Right cardiac atrium (tissue), 5 donors: ENCODE results near the gene CAMTA1. TPM values are rescaled to one million over a fixed set of nuclear protein-coding genes. Genes with fewer than 3 reads are reported as not detected.
"Not testable (repeated sequence)": the region's sequence is repeated elsewhere in the genome, so short reads cannot be mapped to it uniquely, and the experiment has no call there.

ENCODE experiments used
- ATAC-seq, 2 donors: fragments of 200-7000 bp; cut with Tn5 transposase; one replicate each; pipeline versions ENCODE4 v1.8.0 to v1.9.1; 2020; ENCODE audit warnings: moderate library complexity in 2 of 2, mild to moderate bottlenecking in 1 of 2
- DNase-seq, 3 donors: peaks; one replicate each; pipeline ENCODE4 v3.0.0-alpha.2; 2020
- H3K27ac ChIP-seq: one replicate; pipeline ENCODE4 v1.5.1; 2013; ENCODE audit warnings: mild to moderate bottlenecking, low read length, control low read depth, moderate library complexity
- H3K27me3 ChIP-seq: one replicate; pipeline ENCODE4 v1.6.1; 2013; ENCODE audit not compliant: control insufficient read depth, insufficient read depth
- H3K4me1 ChIP-seq: one replicate; pipeline ENCODE4 v1.6.1; 2013; ENCODE audit warnings: low read length; ENCODE audit not compliant: control insufficient read depth, insufficient read depth
- H3K4me3 ChIP-seq: one replicate; pipeline ENCODE4 v1.5.1; 2013; ENCODE audit warnings: low read length, control low read depth
- H3K9me3 ChIP-seq: one replicate; pipeline ENCODE4 v1.6.1; 2013; ENCODE audit warnings: low read length; ENCODE audit not compliant: control insufficient read depth
- WGBS: extraction: QIAGEN DNeasy Blood & Tissue Kit; methylation state at CpG from one replicate; pipeline ENCODE4 v1.1.7; 2013; 5-methylcytosine and 5-hydroxymethylcytosine counted together
- intact Hi-C, 4 donors: fragments of 100-400 bp; cut with DNase I; formaldehyde crosslinking; loops; one replicate each; pipeline versions ENCODE4 v1.11.0 to v1.14.0; 2022 to 2023
- polyA plus RNA-seq: library from polyadenylated mRNA; stranded (reverse); fragments of 200-250 nt; gene quantifications from one replicate; pipeline ENCODE4 v1.2.3, GENCODE V29; 2013
- total RNA-seq, 4 donors: library from RNA; stranded (reverse); fragmentation: NEBNext Ultra II Directional; extraction: Animal tissue kit (Norgen Biotek cat#: 25700); gene quantifications; one replicate each; pipeline ENCODE4 v1.2.1, GENCODE V29; 2021
- donor health status: healthy with polysubstance abuse.
- donor health status: DM: no; HTN: yes; CAD: no.
- donor health status: DM: no; HTN: no; CAD: no.
- donor health status: DM: no; HTN: yes; CAD: no; lungs with severe emphysema.
- donor health status: DM: yes; HTN: yes; CAD: no.

The CAMTA1 gene
- total and polyA plus RNA-seq, 5 donors = 155 to 334 (median 164) TPM

DNA sequence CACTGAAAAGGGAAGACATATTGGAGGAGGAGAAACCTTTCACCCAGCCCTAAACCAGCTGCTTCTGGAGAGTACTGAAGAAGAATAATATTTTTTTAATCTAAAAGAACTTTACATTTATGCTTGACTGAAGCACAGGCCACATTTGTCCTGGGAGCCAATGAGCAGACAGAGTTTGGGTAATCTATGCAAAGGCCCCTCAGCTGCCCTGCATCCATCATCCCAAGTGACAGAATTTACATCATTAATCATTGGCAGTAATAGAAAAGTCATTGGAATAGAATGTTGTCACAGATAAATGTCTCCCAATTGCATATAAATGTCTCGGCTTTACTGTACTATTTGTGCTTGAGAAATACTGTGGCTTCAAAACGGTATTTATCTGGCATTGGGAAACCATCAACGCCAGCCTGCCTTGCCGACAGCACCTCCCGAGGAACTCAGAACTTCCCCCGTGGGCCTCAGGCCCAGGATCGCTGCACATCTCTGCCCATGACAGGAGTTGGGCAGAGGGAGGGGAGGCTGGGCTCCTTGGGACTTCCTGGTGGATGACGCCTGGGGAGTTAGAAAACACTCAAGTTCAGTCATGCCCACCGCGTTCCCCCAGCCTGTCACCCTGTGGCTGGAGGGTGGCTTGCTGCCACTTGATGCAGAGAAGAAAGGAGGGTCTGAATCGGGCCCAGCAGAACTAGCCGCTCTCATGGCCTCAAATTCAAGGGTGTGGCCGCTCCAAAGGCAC lies 133.1 kb downstream of the CAMTA1 start:
- Histone ChIP-seq H3K9me3 (no peaks in the 10 kb centered on the region), H3K4me3 (no peak overlapping the region), H3K4me1 (no peaks in the 10 kb centered on the region), H3K27me3 (no peaks in the 10 kb centered on the region), H3K27ac (no peak overlapping the region)
- DNase-seq = peak in 1 of 3 donors; percentile 22
- 53% methylated on average over 13 of the region's 13 CpGs for WGBS
- intact Hi-C loops = no loop called here
- no peak for ATAC-seq

DNA sequence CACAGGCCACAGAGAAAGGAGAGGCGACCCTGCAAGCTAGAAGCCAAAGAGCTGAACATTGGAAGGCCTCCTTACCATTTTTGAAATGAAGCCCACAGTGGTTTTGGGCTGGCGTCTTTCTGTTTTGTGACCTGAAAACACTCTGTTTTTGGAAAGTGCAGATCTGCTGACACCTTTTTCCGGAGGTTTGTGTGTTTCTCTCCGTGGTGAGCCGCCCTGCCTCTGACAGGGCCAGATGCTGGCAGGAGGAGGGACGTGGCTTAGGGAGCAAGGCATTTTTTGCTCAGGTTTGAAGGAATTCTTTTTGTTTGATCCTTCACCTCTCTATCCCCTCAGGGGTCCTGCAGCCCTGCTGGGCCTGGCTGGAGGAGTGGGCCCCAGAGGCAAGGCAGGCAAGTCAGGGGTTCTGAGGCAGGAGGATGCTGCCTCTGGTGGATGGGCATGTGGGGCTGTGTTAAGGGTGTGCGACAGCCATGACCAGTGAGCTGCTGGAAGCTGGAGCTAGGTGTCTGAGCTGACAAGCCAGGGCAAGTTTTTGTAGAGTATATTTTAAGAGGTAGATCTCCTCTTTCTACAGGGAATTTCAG lies 133.8 kb downstream of the CAMTA1 start:
- Histone ChIP-seq H3K27me3 (no peaks in the 10 kb centered on the region), H3K4me1 (no peaks in the 10 kb centered on the region), H3K9me3 (no peaks in the 10 kb centered on the region), H3K27ac (no peak overlapping the region), H3K4me3 (no peak overlapping the region)
- WGBS = 87% methylated on average over 7 of the region's 7 CpGs
- intact Hi-C loops = no loop called here
- DNase-seq (peak in 1 of 3 donors; percentile 23), ATAC-seq (no peak)

DNA sequence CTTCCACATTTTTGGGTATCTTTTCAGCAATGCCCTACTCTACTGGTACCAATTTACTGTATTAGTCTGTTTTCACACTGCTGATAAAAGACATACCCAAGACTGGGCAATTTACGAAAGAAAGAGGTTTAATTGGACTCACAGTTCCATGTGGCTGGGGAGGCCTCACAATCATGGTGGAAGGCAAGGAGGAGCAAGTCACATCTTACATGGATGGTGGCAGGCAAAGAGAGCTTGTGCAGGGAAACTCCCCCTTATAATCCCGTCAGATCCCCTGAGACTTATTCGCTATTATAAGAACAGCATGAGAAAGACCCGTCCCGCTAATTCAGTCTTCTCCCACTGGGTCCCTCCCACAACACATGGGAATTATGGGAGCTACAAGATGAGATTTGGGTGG lies 136.3 kb downstream of the CAMTA1 start:
- DNase-seq, H3K9me3 ChIP-seq, H3K27ac ChIP-seq, H3K4me3 ChIP-seq, intact Hi-C loops, ATAC-seq, H3K4me1 ChIP-seq, H3K27me3 ChIP-seq: not testable (repeated sequence)
- 97% methylated on average over 5 of the region's 5 CpGs for WGBS

DNA sequence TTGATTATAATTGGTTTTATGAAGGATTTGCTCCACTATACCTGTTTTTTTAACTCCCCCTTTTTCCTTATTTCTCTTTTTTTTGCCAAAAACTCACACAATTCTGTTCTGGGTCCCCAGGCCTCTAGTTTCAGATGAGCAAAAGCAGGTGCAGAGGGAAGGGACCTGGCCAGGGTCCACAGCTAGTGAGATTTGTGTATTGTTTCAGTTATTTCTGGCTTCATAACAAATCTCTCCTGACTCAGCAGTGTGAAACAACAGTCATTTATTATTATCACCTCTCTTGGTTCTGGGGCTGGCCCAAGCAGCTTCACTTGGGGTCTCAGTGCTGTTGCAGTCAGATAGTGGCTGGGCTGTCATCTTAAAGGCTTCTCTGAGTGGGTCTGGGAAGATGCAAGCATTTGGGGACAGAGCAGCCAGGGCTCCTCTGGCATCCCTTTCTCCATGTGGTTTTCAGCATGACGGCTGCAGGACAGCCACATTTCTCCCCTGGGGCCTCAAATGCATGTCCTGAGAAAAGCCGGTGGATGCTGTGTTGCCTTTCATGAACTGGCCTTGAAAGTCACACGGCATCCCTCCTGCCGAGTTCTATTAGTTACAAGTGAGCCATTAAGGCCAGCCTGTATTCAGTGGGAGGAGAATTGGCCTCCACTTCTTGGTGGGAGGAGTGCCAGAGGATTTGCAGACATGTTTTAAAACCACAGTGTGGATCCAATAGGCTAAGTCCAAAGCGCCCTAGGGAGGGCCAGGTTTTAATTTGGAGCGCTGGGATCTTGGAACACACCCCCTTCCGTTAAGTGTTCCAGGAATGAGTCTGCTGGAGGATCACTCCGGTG lies 137.1 kb downstream of the CAMTA1 start:
- Histone ChIP-seq H3K4me1 (peaks cover 5% of the 10 kb centered on the region), H3K27ac (no peak overlapping the region), H3K27me3 (no peaks in the 10 kb centered on the region), H3K4me3 (no peak overlapping the region), H3K9me3 (no peaks in the 10 kb centered on the region)
- ATAC-seq = peak; percentile 81 to 94
- 15% methylated on average over 8 of the region's 8 CpGs for WGBS
- intact Hi-C loops = no loop called here
- DNase-seq = peak; percentile 73 to 82 (median 76)

DNA sequence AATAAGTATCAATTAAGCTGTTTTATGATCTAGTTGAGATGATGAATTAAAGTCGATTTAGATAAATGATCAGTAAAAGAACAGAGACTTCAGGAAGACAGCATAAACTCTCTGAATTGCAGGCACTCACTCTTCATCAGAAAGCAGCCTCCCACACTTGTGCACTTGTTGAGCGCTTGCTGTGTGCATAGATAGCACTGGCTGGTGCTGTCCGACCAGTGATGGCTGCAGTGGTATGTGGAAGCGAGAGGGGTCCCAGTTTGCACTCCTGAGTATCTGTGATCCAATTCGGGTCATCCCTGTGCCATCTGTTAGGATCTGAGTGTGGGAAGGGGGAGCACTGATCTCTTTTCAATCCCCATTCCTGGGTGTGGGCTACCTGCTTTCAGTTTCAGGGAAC lies 137.8 kb downstream of the CAMTA1 start:
- no peak overlapping the region for H3K4me3 ChIP-seq
- no peaks in the 10 kb centered on the region for H3K27me3 ChIP-seq
- DNase-seq = peak in 1 of 3 donors; percentile 25
- no peaks in the 10 kb centered on the region for H3K9me3 ChIP-seq
- no peak overlapping the region for H3K27ac ChIP-seq
- intact Hi-C loops = no loop called here
- peaks cover 5% of the 10 kb centered on the region for H3K4me1 ChIP-seq
- WGBS = 87% methylated on average over 5 of the region's 5 CpGs
- no peak for ATAC-seq

DNA sequence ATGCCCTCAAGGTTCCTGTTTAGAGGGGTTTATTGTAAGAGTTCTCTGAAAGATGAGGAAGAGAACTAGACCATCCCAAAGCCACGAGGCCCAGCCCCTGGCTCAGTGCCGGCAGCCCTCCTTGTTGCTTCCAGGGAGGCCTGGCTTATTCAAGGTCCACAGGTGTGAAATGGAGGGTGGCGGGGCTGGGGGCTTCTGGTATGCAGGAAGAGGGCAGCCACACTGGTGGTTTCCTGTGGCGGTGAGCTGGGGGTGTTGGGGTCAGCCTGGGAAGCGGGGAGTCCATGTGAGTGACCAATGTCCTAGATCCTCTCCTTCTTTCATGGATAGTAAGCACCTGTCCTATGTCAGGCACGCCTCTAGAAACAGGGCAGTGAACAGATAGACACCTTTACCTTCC lies 138.2 kb downstream of the CAMTA1 start:
- Histone ChIP-seq H3K27me3 (no peaks in the 10 kb centered on the region), H3K9me3 (no peaks in the 10 kb centered on the region), H3K27ac (no peak overlapping the region), H3K4me3 (no peak overlapping the region), H3K4me1 (peaks cover 5% of the 10 kb centered on the region)
- WGBS = 89% methylated on average over 6 of the region's 6 CpGs
- intact Hi-C loops = no loop called here
- ATAC-seq (no peak), DNase-seq (no peak)

DNA sequence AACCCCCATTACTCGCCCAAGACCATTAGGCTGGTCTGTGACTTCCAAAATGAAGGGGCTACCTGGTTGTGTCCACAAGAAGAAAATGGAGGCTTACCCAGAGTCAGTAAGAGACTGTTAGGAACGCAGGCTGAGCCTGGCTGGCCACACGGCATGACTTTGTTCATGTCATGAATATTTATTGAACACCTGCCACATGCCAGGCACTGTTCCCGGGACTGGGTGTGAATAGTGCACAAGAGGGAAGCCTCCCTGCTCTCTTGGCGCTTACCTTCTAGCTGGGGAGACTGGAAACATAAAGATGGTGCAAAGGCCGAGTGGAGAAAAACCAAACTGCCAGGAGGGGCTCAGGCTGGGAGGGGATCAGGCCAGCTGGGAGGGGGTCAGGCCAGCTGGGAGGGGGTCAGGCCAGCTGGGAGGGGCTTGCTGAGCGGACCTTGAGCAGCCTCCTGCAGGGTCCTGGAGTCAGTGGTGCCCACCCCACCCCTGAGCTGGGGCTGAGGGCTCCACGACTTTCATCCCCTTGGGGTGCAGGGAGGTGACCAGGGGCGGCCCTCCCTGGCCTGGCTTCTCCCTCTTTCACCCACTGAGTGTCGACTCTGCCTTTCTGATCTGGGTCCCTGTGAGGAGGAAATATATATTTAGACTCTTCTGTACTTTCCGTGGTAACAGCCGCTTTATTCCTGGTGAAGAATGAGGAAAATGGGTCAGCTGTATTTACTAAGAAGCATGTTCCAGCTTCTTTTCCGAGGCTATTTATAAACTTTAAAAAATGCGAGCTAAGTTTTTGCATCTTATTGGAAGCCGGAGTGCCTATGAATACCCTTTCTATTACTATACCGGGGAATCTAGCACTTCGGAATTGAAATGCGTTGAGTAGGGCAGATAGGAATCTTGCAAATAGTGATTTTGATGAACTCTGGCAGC lies 139.0 kb downstream of the CAMTA1 start:
- DNase-seq (peak in 1 of 3 donors; percentile 52), ATAC-seq (peak in 1 of 2 donors; percentile 24)
- WGBS = 45% methylated on average over 18 of the region's 18 CpGs
- intact Hi-C loops = no loop called here
- Histone ChIP-seq H3K9me3 (no peaks in the 10 kb centered on the region), H3K4me3 (no peak overlapping the region), H3K4me1 (peaks cover 5% of the 10 kb centered on the region), H3K27me3 (no peaks in the 10 kb centered on the region), H3K27ac (no peak overlapping the region)

DNA sequence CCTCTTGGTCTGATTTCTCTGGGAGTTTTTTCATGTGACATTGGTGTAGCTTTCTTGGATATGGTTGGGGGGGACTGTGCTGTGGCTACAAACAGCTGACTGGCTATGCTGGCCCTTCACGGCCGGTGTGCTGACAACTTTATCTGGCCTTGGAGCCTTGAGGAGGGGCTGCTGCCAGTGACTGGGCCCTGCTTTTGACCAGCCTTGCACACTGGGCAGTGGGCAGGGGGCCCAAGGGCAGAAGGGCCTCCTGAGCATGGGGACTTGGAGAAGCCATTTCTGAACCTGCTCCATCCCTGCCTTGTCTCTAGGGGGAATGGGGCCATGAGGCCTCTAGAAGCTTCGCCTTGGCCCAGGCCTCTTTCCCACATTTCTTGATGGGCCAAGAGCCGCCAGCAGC lies 139.6 kb downstream of the CAMTA1 start:
- Histone ChIP-seq H3K9me3 (no peaks in the 10 kb centered on the region), H3K27ac (no peak overlapping the region), H3K27me3 (no peaks in the 10 kb centered on the region), H3K4me1 (peaks cover 5% of the 10 kb centered on the region), H3K4me3 (no peak overlapping the region)
- WGBS = 55% methylated on average over 4 of the region's 4 CpGs
- DNase-seq = peak in 2 of 3 donors; percentile 76 to 83
- ATAC-seq = peak; percentile 22 to 69
- intact Hi-C loops = no loop called here

DNA sequence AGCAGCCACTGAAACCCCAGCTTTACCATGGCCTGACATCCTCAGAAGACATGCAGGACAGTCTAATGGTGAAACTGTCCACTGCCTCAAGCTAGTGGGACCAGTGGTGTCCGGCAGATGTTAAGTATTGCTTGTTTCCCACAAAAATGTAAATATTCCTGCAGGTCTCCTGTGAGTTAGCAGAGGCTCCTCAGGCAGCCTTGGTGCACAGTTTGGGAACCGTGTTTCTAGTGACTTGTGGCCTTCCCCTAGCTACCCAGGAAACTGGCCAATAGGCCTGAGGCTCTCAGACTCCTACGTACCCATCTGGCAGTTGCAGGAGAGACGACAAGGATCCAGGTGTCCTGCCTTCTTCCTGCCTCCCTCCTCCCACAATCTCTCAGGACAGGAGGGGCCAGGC lies 142.4 kb downstream of the CAMTA1 start:
- no peak for ATAC-seq
- H3K27ac ChIP-seq = no peak overlapping the region
- intact Hi-C loops = no loop called here
- DNase-seq = no peak
- H3K4me3 ChIP-seq = no peak overlapping the region
- H3K9me3 ChIP-seq = no peaks in the 10 kb centered on the region
- no peaks in the 10 kb centered on the region for H3K27me3 ChIP-seq
- H3K4me1 ChIP-seq = peaks cover 5% of the 10 kb centered on the region
- 70% methylated on average over 4 of the region's 4 CpGs for WGBS

DNA sequence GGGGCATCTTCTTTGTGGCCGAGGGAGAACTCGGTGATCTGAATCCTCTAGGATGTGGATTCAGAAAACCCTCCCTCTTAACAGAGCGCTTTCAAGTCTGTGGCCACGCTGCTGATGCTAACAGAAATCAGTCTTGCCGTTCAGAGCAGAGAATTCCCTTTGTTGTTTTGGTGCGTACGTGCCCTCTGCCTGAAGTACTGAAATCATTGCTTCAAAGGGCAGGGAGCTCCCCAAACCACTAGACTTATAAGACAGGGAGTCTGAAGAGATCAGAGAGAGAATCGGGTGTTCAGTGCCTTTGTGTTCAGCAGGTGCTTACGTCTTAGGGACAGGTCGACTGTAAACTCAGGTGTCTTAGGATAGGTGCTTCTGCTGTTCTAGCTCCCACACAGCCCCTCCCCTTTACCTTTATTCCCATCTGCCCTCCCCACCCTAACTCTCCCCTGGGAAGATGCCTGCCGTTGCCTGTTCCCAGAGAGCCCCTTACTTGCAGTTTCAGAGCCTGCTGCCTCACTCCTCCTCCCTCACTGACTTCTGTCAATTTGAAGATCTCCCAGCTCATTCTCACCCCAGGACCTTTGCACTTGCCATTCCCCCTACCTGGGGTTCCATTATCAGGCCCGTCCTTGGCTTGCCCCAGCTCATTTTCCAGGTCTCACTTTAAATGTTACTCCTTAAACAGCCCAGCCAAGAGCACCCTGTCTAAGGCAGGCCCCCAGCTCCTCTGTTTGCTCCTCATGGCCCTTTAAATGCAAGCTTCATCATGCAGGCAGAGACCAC lies 143.0 kb downstream of the CAMTA1 start:
- WGBS = 86% methylated on average over 12 of the region's 12 CpGs
- no peaks in the 10 kb centered on the region for H3K27me3 ChIP-seq
- no peak overlapping the region for H3K27ac ChIP-seq
- intact Hi-C loops = no loop called here
- no peak overlapping the region for H3K4me3 ChIP-seq
- ATAC-seq = no peak
- no peaks in the 10 kb centered on the region for H3K9me3 ChIP-seq
- H3K4me1 ChIP-seq = peaks cover 5% of the 10 kb centered on the region
- no peak for DNase-seq
